ENCODE data around the gene ARL8B. TPM values are rescaled to one million over a fixed set of nuclear protein-coding genes. Genes with fewer than 3 reads are reported as not detected.
A peak's percentile ranks its signal among the peaks of the same experiment; 100 is the strongest.

The ARL8B gene
- total and polyA plus RNA-seq, 9 of the 15 experiments (the other 6 are each of a cell fraction or from before 2014, with no cell fraction given): 28.5 to 99.4 (median 77.2) TPM

DNA sequence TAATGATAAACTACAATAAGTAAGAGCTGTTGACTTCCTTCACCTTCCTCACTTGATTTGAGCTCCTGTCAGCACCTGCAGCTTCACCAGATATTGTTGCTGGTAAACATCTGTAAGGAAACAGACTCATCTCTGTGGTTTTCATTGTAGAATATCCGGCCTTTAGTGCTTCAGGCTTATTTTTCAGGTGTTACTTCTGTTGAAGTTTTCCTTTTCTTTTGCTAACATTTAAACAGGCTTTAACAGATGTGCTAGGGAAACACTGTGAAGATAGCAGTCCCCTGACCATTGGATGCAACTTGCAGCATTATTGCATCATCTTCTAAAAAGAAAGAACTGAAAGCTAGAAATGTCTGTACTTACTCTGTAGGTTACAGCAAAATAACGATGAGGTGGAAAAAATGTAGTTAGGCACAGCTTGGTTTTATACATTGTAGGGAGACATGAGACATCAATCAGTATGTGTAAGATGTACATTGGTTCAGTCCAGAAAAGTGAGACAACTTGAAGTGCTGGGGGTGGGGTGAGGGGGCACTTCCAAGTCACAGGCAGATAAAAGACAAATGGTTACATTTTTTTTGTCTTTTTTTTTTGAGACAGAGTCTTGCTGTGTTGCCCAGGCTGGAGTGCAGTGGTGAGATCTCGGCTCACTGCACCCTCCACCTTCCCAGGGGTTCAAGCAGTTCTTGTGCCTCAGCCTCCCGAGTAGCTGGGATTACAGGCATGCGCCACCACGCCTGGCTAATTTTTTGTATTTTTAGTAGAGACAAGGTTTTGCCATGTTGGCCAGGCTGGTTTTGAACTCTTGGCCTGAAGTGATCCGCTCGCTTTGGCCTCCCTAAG lies 75.6 kb downstream of the ARL8B start (continued):
- TF ChIP-seq, protein P1, sequence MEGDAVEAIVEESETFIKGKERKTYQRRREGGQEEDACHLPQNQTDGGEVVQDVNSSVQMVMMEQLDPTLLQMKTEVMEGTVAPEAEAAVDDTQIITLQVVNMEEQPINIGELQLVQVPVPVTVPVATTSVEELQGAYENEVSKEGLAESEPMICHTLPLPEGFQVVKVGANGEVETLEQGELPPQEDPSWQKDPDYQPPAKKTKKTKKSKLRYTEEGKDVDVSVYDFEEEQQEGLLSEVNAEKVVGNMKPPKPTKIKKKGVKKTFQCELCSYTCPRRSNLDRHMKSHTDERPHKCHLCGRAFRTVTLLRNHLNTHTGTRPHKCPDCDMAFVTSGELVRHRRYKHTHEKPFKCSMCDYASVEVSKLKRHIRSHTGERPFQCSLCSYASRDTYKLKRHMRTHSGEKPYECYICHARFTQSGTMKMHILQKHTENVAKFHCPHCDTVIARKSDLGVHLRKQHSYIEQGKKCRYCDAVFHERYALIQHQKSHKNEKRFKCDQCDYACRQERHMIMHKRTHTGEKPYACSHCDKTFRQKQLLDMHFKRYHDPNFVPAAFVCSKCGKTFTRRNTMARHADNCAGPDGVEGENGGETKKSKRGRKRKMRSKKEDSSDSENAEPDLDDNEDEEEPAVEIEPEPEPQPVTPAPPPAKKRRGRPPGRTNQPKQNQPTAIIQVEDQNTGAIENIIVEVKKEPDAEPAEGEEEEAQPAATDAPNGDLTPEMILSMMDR (IDR thresholded peaks at IDR 0.05 in 2 of 3, conservative IDR thresholded peaks at IDR 0.05 in 1 of 3; ENCODE audit: insufficient read depth in 2 of 3, low read depth in 1 of 3, low read length in 3 of 3): no peak
- no peak for TF ChIP-seq SREBF2 (CRISPR knock-in tag; IDR thresholded peaks at IDR 0.05)
- TF ChIP-seq, protein P2, sequence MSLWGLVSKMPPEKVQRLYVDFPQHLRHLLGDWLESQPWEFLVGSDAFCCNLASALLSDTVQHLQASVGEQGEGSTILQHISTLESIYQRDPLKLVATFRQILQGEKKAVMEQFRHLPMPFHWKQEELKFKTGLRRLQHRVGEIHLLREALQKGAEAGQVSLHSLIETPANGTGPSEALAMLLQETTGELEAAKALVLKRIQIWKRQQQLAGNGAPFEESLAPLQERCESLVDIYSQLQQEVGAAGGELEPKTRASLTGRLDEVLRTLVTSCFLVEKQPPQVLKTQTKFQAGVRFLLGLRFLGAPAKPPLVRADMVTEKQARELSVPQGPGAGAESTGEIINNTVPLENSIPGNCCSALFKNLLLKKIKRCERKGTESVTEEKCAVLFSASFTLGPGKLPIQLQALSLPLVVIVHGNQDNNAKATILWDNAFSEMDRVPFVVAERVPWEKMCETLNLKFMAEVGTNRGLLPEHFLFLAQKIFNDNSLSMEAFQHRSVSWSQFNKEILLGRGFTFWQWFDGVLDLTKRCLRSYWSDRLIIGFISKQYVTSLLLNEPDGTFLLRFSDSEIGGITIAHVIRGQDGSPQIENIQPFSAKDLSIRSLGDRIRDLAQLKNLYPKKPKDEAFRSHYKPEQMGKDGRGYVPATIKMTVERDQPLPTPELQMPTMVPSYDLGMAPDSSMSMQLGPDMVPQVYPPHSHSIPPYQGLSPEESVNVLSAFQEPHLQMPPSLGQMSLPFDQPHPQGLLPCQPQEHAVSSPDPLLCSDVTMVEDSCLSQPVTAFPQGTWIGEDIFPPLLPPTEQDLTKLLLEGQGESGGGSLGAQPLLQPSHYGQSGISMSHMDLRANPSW (CRISPR knock-in tag; IDR thresholded peaks at IDR 0.05): no peak
- TF ChIP-seq, protein P3, sequence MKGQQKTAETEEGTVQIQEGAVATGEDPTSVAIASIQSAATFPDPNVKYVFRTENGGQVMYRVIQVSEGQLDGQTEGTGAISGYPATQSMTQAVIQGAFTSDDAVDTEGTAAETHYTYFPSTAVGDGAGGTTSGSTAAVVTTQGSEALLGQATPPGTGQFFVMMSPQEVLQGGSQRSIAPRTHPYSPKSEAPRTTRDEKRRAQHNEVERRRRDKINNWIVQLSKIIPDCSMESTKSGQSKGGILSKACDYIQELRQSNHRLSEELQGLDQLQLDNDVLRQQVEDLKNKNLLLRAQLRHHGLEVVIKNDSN (CRISPR knock-in tag; IDR thresholded peaks at IDR 0.05): no peak
- TF ChIP-seq, protein P4, sequence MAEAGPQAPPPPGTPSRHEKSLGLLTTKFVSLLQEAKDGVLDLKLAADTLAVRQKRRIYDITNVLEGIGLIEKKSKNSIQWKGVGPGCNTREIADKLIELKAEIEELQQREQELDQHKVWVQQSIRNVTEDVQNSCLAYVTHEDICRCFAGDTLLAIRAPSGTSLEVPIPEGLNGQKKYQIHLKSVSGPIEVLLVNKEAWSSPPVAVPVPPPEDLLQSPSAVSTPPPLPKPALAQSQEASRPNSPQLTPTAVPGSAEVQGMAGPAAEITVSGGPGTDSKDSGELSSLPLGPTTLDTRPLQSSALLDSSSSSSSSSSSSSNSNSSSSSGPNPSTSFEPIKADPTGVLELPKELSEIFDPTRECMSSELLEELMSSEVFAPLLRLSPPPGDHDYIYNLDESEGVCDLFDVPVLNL (CRISPR knock-in tag; IDR thresholded peaks at IDR 0.05; ENCODE audit: low read depth): no peak
- peak; percentile 86; the same call in 1 of the 2 replicates for TF ChIP-seq HSF4 (CRISPR knock-in tag; IDR thresholded peaks at IDR 0.05; ENCODE audit: borderline replicate concordance)
- TF ChIP-seq GATAD2A (IDR thresholded peaks at IDR 0.05): no peak
- TF ChIP-seq MCM7 (IDR thresholded peaks at IDR 0.05): no peak
- TF ChIP-seq CSDE1 (IDR thresholded peaks at IDR 0.05): no peak
- peak; percentile 51; the same call in 1 of the 2 replicates for TF ChIP-seq ETV1 (tag; conservative IDR thresholded peaks at IDR 0.05; ENCODE audit: low read depth)
- TF ChIP-seq, protein P5, sequence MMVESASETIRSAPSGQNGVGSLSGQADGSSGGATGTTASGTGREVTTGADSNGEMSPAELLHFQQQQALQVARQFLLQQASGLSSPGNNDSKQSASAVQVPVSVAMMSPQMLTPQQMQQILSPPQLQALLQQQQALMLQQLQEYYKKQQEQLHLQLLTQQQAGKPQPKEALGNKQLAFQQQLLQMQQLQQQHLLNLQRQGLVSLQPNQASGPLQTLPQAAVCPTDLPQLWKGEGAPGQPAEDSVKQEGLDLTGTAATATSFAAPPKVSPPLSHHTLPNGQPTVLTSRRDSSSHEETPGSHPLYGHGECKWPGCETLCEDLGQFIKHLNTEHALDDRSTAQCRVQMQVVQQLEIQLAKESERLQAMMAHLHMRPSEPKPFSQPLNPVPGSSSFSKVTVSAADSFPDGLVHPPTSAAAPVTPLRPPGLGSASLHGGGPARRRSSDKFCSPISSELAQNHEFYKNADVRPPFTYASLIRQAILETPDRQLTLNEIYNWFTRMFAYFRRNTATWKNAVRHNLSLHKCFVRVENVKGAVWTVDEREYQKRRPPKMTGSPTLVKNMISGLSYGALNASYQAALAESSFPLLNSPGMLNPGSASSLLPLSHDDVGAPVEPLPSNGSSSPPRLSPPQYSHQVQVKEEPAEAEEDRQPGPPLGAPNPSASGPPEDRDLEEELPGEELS (CRISPR knock-in tag; IDR thresholded peaks at IDR 0.05; ENCODE audit: borderline replicate concordance): no peak
- TF ChIP-seq, protein P6, sequence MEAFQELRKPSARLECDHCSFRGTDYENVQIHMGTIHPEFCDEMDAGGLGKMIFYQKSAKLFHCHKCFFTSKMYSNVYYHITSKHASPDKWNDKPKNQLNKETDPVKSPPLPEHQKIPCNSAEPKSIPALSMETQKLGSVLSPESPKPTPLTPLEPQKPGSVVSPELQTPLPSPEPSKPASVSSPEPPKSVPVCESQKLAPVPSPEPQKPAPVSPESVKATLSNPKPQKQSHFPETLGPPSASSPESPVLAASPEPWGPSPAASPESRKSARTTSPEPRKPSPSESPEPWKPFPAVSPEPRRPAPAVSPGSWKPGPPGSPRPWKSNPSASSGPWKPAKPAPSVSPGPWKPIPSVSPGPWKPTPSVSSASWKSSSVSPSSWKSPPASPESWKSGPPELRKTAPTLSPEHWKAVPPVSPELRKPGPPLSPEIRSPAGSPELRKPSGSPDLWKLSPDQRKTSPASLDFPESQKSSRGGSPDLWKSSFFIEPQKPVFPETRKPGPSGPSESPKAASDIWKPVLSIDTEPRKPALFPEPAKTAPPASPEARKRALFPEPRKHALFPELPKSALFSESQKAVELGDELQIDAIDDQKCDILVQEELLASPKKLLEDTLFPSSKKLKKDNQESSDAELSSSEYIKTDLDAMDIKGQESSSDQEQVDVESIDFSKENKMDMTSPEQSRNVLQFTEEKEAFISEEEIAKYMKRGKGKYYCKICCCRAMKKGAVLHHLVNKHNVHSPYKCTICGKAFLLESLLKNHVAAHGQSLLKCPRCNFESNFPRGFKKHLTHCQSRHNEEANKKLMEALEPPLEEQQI (IDR thresholded peaks at IDR 0.05): no peak

Measured in K562 (cell line).